ENCODE measurements around the gene PRPH.
"Not testable (repeated sequence)": the region's sequence is repeated elsewhere in the genome, so short reads cannot be mapped to it uniquely, and the experiment has no call there.

The PRPH gene

DNA sequence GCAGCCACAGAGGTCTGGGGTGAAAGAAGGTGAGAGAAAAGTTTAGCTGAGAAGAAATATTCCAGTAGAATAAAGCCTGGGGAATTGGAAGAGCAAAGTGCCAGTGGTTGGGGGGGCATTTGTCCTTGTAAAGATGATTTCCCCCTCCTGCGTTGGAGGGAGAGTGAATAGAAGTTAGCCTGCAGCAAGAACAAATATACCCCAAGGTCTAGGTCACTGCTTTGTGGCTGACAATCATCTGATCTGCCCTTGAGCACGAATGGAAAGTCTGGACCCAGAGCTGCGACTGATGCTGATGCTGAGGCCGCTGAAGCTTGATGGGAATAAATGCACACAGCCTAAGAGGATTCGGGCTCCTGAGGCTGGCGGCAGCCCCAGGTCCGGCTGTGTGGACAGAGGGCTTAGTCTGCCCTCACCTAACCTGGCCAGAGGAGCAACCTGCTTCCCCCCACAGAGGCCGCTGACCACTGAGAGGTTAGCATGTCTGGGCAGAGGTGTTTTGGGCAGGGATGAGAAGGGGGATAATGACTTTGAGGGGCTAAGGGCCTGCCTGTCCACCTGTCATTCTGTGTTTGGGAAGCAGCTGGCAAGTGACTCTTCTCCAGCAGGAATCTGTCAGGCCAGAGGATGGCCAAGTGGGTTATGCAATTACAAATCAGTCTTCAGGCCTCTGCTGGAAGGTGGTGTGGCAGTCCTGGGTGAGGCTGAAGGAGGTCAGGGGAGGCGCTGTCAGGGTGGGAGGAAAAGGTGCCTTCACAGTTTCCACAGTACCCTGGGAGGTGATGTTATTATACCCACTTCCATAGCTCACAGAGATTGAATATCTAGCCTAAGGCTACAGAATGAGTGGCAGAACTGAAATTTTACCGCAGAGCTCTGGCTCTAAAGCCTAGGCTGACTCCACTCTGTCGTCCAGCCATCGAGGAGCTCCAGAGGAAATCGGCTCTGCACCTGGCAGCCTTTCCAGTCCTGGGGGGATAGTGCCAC is 18.4 kb upstream of the PRPH start:
- no peak for DNase-seq

DNA sequence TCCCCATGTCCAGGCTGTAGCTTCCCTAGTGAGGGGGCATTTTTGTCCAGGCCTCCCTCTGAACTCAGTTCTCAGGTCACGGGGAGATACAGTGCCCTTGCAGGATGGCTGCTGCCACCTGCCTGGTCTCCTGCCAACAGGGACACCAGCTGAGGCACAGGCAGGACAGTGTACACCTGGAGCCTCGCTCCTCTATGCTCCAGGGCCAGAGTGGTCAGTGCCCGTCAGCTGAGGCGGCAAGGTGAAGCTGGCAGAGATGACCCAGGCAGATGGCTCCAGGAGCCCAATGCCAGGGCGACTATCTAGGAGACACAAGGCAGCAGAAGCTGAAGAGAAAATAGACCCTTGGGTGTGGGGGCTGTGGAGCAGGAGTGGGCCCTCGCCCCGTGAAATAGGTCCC is 17.5 kb upstream of the PRPH start:
- DNase-seq: no peak

DNA sequence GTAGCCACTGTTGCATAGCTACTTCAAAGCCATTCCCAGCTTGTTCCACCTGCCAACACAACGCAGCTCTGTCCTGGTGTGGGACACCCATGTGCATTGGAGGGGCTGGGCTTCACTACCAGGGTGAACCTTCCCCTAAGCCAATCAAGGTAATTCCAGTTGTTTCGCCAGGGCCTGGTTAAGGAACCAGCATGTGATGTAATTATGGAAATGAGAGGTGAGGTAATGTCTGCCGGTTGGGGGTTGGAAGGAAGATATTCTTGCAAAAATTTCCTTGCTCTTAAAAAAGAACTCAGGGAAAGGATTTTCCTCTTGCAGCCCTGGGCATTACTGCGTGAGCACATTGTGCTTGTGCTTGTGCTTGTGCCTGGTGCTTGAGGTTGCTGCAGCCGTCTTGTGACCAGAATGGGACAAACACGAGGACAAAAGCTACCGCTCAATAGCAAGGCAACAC is 15.2 kb upstream of the PRPH start:
- no peak for DNase-seq

DNA sequence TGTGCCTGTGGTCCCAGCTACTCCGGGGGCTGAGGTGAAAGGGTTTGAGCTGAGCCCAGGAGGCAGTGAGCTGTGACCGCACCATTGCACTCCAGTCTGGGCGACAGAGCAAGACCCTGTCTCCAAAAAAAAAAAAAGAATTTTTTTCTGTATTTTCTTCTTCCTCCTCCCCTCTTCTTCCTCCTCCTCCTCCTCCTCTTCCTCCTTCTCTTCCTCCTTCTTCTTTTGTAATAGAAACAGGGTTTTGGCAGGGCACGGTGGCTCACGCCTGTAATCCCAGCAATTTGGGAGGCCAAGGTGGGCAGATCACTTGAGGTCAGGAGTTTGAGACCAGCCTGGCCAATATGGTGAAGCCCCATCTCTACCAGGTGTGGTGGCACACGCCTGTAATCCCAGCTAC is 14.4 kb upstream of the PRPH start:
- DNase-seq: not testable (repeated sequence)

DNA sequence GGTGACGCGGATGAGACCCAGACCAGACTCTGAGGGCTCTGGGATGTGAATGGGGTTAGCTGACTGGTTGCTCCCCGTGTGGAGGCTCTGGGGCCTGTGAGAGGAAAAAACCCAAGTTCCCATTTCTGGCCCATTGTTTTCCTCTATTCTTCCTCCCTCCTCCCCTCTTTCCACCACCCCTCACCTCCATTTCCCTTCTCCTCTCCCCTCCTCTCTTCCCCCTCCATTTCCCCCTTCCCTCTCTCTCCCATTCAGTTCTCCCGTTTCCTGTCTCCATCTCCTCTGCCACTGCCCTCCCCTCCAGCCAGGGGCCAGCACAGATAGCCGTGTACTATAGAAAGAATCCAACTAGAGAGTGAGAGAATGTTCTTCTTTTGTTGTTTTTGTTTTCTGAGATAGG is 12.6 kb upstream of the PRPH start:
- DNase-seq: no peak

DNA sequence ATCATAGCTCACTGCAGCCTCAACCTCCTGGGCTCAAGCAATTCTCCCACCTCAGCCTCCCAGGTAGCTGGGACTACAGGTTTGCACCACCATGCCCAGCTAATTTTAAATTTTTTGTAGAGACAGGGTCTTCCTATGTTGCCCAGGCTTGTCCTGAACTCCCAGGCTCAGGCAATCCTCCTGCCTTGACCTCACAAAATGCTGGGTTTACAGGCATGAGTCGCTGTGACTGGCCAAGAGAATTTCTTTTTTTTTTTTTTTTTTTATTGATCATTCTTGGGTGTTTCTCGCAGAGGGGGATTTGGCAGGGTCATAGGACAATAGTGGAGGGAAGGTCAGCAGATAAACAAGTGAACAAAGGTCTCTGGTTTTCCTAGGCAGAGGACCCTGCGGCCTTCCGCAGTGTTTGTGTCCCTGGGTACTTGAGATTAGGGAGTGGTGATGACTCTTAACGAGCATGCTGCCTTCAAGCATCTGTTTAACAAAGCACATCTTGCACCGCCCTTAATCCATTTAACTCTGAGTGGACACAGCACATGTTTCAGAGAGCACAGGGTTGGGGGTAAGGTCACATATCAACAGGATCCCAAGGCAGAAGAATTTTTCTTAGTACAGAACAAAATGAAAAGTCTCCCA is 12.1 kb upstream of the PRPH start:
- DNase-seq: not testable (repeated sequence)

DNA sequence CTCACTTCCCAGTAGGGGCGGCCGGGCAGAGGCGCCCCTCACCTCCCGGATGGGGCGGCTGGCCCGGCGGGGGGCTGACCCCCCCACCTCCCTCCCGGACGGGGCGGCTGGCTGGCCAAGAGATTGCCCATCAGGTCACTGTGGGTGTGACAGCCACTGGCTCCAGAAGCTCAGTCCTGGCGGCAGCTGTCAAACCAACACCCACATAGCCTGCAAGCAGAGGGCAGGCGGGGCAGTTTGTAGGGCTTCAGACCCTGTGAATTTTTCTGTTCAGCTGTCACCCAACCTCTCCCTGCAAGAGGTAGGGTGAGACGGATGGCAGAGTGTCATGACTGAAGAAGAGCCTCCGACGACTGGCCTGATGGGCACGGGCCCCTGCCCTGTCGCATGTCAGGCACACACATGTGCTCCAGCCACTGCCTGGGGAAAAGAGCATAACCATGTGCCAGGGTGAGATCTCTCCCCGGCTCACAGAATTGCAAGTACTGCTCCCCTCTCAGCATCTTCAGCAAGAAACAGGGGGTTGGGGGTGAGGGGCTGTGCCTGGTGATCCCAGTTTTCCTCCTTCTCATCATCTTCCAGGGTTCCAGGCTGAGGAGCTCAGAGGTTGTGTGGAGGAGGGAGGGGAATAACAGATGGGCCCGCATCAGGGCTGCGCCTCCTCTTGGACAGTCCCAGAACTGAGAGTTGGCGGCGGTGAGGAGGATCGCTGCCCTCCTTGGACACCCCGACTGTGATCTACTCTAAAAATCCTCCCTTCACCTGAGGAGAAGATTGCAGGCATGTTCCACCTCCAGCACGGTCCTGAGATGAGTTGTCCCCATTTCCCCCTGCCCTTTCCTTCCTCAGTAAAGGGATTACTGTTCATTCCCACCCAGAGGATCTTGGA is 11.2 kb upstream of the PRPH start:
- no peak for DNase-seq

DNA sequence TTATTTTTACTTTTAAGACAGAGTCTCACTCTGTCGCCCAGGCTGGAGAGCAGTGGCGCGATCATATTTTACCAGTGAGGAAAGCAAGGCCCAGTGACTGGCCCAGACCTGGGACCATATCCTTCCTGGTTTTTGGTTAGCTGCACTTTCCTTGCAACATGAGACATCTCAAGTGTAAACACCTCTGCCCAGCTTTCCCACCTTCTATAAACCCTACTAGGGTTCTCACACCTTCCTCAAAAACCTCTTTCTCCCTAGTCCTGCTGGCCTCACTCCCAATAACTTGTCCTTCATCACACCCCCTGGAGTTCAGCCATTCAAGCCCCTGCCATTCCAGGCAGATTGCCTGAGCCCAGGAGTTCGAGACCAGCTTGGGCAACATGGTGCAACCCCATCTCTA is 10.3 kb upstream of the PRPH start:
- no peak for DNase-seq

DNA sequence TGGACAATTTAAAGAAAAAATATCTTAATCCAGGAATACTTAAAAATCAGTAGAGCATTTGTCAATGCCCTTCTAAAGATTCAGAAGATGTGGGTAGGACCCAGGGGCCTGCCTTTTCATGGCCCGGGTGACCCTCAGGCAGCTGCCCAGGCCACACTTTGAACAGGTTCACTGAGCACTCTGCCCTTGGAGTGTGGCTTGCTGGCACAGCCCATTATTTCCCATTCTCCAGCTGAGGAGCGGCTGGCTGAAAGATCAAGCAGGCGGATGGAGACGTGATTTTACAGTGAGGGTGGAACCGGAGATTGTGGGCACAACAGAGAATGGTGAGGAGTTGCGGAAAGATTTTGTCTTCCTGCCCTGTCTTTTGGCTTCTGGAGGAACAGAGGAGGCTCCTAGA is 7.1 kb upstream of the PRPH start:
- DNase-seq: no peak

DNA sequence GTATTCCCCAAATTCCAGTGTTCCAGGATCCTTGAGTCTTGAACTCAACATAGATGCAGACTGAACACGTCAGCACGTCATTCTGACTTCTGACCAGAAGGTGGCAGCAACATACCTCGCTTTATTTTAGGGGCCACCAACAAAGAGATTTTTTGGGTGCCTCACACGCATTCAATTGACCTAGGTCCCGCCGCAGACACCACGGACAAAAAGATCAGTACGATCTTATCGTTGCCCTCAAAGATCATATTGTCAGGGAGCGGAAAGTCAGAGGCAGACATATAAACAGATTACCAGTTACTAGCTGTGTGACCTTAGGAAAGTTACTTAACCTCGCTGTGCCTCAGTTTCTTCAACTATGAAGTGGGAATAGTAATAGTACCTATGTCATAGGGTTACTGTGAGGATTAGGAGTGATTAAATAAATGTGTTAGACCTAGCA is 6.5 kb upstream of the PRPH start:
- DNase-seq: peak; percentile 63

DNA sequence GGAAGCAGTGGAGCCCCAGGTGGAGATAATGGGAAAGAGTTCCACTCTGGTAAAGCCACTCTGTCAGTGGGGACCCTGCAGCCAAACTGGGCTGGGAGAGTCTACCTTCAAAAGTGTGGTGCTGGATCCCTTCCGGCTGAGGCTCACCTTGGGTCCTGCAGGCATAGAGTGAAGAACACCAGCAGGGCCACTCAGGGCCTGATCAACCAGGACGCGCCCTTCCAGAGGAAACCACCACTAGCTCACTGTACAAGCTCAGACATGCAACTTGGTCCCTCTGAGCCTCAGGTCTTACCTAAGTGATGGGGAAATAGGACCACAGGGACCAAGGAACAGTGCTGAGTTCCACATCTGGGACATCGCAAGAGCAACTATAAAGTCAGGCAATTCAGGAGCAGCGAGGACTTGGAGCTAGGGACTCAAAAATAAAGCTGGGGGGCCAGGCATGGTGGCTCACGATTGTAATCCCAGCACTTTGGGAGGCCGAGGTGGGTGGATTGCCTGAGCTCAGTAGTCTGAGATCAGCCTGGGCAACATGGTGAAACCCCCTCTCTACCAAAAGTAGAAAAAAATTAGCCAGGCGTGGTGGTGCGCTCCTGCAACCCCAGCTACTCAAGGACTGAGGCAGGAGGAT is 5.9 kb upstream of the PRPH start:
- no peak for DNase-seq

DNA sequence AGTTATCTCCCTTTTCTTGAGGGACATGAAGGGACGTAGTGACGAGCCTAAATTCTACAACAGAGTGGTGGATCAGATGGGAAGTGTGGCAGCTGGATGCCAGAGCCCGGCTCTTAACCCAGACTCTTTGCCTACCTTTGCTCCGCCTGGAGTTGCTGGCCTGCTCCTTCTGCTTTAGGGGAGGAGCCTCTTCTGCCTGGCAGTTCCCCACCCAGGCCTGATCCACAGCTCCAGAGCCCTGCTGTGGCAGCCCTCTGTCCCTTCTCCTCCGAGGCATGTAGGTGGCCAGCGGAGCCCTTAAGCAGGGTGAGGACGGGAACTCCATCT is 2.3 kb upstream of the PRPH start:
- no peak for DNase-seq

DNA sequence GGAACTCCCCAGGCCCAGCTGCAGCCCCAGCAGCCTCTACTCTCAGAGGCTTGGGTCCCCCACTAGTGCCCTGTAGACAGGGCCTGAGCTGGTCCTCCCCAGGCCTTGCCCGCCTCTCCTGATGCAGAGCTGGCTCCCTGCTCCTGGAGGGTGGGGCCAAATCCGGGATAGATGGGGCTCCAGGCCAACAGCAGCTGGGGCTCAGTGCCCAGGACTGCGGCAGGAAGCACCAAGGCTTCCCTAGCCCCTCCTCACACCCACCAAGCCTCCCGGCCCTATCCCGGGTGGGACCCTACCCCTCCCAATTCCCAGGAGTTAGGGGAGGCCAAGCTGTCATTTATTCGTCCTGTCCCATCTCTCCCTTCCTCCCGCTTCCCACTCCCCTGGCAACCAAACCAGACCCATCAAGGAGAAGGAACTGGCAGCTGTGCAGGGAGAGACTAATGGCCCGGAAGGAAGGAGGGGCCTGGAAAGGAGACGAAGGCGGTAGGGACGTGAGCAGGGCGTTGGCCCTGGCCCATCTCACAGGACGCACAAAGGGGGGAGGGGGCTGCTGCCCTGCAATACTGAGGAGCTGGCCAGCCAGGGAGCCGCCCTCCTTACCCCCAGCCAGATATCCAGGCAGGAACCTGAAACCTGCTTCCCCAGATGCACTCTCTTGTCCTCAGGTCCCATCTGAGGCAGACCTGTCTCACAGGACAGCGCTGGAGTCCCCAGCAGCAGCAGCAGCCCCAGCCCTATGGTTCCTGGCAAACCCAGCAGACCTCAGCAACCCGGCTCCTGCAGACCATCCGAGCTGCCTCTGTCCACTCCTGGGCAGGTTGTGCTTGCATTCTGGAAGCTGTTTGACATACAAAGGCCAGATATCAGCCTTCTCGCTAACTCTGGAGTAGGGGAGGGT is 1.6 kb upstream of the PRPH start:
- no peak for DNase-seq

DNA sequence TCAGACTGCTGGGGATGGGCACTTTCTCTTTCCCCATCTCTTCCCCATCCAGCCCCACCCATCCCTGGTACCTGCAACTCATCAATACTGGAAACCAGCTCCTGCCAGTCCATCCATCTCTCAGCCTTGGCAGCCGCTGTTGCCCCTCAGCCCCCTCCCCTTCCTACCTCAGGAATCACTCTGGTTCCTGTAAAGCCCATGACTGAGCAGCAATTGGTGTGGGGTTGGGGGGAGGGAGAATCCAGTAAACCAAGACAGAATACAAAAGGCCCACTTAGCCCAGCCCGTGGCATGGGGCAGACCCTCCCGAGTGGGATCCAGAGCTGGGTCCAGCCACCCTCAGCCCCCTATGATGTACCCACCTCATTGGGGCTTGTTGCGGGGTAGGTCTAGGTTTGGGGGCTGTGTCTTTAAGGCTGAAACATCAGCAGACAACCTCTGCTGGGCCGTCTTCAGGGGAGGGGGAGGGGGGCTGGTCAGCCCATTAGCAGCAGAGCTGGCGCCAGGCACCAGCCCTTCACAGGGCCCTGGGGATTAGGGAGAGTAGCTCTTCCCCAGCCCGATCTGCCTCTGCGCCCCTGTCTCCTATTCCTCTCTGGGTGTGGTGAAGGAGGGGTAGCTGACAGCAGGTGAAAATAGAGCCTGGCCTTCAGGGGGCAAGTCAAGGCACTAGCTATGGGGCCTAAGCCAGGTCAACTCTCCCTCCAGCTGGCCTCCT is 702 bp upstream of the PRPH start:
- no peak for DNase-seq

DNA sequence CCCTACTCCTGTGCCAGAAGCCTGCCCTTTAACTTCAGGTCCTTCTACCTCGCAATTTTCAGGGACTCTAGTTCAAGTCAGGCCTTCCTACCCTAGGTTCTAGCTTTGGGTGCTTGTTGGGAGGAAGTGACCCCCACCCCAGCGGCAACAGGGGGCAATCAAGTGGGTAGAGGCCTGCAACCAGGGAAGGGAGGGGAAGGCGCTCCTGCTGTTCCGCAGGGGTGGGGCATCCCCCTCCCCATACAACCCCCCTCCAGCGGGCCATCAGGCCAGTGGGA is 204 bp upstream of the PRPH start:
- no peak for DNase-seq

DNA sequence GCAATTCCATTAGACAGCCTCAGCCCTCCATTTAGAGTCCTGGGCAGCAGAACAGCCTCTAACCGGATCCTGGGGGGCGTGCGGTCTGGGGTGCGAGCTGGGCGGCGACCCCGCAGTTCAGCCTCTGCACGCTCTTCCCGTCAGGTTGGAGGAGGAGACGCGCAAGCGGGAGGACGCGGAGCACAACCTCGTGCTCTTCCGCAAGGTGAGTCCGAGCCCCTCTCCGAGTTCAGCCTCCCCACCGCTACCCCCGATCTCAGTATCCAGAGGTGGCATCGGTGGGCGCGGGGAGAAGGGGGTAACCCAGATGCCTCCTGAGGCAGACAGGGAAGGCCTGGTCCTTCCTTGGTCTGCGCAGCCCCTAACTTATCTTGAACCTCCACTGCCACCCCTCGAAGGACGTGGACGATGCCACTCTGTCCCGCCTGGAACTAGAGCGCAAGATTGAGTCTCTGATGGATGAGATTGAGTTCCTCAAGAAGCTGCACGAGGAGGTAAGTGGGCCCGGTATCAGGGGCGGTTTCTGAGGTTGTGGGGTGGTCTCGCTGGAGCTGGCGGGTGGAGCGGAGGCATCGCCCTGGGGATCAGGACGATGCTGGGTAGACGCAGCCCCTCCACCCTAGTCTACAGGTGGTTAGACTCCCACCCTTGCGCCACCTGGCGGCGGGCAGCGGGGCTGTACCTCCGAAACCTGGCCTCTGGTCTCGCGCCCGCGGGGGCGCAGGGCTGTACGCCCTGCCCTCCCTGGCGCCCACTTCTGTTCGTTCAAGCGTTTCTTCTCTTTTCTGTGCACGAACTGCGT is 1.3 kb downstream of the PRPH start:
- DNase-seq: peak; percentile 53

DNA sequence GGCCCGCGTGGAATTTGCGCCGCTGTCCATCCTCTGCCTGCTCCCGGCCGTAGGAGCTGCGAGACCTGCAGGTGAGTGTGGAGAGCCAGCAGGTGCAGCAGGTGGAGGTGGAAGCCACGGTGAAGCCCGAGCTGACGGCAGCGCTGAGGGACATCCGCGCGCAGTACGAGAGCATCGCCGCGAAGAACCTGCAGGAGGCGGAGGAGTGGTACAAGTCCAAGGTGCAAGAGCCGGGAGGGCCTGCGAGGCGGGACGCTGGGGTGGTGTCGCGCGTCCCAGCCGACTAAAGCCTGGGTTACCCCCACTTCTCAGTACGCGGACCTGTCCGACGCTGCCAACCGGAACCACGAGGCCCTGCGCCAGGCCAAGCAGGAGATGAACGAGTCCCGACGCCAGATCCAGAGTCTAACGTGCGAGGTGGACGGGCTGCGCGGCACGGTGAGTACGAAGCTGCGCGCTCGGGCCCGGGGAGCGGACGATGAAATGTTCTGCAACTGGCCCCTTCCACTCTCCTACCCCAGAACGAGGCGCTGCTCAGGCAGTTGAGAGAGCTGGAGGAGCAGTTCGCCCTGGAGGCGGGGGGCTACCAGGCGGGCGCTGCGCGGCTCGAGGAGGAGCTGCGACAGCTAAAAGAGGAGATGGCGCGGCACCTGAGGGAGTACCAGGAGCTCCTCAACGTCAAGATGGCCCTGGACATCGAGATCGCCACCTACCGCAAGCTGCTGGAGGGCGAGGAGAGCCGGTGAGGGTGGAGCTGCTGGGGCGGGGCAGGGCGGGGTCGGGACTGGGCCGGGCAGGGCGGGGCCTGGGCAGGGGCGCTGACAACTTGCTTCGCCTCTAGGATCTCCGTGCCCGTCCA is 2.1 kb downstream of the PRPH start:
- no peak for DNase-seq

DNA sequence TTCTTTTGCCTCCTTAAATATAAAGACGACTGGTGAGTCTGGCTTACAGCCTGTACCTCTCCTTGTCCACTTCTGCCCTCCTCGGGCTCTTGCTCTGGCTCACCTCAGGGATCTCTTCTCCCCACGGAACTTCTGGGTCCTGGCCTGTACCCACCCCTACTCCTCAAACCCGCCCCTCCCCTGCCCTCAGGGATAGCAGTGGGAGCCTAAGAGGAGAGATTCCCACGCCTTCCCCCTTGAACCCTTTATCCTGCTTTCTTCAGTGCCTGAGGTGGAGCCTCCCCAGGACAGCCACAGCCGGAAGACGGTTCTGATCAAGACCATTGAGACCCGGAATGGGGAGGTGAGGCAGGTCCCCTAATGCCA is 2.7 kb downstream of the PRPH start:
- no peak for DNase-seq

DNA sequence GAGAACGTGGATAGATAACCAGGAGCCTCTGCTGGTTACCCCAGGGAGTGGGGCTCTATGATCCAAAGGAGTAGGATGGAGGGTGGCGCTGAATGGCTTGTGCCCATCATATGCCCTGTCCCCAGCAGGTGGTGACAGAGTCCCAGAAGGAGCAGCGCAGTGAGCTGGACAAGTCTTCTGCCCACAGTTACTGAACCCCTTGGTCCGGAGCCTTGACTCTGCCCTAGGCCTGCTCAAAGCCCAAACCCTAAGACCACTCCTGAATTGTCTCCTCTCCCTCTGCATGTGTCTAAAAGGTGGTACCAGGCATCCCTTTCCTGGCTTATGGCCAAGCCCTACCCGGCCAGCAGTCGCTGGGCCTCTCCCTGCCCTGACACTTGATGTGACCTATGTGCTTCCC is 3.2 kb downstream of the PRPH start:
- no peak for DNase-seq

Data from central memory CD4-positive, alpha-beta T cell (primary cell).